ENCODE results near the gene PRTN3. TPM values are rescaled to one million over a fixed set of nuclear protein-coding genes. Genes with fewer than 3 reads are reported as not detected.

The PRTN3 gene
- total RNA-seq, 1 experiment from 2014 or later, result not detected

DNA sequence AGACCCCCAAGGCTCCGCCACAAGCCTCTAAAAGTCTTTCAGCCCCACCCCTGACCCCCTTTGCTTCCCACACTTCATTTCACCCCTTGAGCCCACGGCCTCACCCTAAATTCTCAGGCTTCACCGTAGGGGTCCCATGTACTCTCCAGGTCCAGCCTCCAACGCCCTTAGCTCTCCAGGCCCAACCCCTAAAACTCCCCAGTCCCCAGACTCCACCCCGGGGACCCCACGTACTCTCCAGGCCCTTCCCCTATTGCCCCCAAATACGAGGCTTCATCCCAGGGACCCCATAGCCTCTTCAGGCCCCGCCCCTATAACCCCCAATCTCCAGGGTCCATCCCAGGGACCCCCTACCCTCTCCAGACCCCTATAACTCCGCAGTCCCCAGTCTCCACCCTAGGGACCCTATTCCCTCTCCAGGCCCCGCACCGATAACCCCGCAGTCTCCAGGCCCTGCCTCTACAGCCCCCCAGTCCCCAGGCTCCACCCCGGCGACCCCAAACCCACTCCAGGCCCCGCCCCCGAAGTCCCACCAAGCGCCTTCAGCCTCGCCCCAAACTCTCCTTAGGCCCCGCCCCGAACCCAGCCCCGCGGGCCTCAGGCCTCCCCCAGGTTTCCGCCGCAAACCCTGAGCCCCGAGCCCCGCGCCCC is 51.6 kb downstream of the PRTN3 start:
- ChIA-PET POLR2A (interaction anchor here (0.9 to 1.4 kb wide), 7 partner anchors 10 to 92 kb away, joined by 3 to 14 read pairs (median 5); partner anchors contain the start of gene WDR18), CTCF (interaction anchor here (0.6 kb wide), 2 partner anchors 18 to 122 kb away, joined by 3 to 4 read pairs; no protein-coding TSS in a partner anchor)
- Mint-ChIP-seq H3K27me3 (ENCODE audit: insufficient read depth, unreplicated experiment) (no peaks in the 10 kb centered on the region), H3K4me3 (ENCODE audit: unreplicated experiment) (peak overlapping the region; percentile 82), H3K27ac (ENCODE audit: low read depth, unreplicated experiment) (peak overlapping the region; percentile 100), H3K4me1 (ENCODE audit: insufficient read depth, unreplicated experiment) (peaks cover 7% of the 10 kb centered on the region), H3K9me3 (ENCODE audit: unreplicated experiment) (no peaks in the 10 kb centered on the region), H3K36me3 (ENCODE audit: insufficient read depth, unreplicated experiment) (peaks cover 23% of the 10 kb centered on the region)
- intact Hi-C loops (cut with micrococcal nuclease), result no loop called here
- TF ChIP-seq, protein P1, sequence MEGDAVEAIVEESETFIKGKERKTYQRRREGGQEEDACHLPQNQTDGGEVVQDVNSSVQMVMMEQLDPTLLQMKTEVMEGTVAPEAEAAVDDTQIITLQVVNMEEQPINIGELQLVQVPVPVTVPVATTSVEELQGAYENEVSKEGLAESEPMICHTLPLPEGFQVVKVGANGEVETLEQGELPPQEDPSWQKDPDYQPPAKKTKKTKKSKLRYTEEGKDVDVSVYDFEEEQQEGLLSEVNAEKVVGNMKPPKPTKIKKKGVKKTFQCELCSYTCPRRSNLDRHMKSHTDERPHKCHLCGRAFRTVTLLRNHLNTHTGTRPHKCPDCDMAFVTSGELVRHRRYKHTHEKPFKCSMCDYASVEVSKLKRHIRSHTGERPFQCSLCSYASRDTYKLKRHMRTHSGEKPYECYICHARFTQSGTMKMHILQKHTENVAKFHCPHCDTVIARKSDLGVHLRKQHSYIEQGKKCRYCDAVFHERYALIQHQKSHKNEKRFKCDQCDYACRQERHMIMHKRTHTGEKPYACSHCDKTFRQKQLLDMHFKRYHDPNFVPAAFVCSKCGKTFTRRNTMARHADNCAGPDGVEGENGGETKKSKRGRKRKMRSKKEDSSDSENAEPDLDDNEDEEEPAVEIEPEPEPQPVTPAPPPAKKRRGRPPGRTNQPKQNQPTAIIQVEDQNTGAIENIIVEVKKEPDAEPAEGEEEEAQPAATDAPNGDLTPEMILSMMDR (IDR thresholded peaks at IDR 0.05; ENCODE audit: unreplicated experiment), result no peak
- DNase-seq (ENCODE audit: unreplicated experiment), result no peak
- BruUV-seq (replicated peaks), result no TSS peak

DNA sequence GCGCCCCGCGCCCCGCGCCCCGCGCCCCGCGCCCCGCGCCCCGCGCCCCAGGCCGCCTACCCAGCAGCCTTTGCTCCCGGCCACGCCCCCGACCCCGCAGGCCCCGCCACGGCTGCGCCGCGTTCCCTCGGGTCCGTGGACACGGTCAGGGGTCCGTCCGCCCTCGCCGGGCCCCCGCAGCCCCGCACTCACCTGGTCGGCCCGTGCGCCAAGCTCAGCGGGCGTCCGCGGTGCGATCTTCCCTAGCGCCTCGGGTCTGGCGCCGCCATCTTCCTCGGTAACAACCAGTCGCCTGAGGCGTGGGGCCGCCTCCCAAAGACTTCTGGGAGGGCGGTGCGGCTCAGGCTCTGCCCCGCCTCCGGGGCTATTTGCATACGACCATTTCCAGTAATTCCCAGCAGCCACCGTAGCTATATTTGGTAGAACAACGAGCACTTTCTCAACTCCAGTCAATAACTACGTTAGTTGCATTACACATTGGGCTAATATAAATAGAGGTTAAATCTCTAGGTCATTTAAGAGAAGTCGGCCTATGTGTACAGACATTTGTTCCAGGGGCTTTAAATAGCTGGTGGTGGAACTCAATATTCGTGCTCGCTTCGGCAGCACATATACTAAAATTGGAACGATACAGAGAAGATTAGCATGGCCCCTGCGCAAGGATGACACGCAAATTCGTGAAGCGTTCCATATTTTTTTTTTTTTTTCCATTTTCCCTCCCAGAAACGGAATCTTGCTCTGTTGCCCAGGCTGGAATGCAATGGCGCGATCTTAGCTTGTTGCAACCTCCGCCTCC is 52.3 kb downstream of the PRTN3 start, which contains the start of the genes MED16 and RNU6-9:
TSS of gene MED16 (minus strand) at position 294 of the 796 bp plus-strand sequence. CDS start 2,056 bp downstream, outside the sequence.
TSS of gene RNU6-9 (plus strand) at position 591 of the 796 bp plus-strand sequence.
- Mint-ChIP-seq H3K27me3 (ENCODE audit: insufficient read depth, unreplicated experiment) (no peaks in the 10 kb centered on the region), H3K9me3 (ENCODE audit: unreplicated experiment) (no peaks in the 10 kb centered on the region), H3K4me3 (ENCODE audit: unreplicated experiment) (peak within 1 kb of the TSS; percentile 82), H3K27ac (ENCODE audit: low read depth, unreplicated experiment) (peak within 1 kb of the TSS; percentile 100), H3K4me1 (ENCODE audit: insufficient read depth, unreplicated experiment) (peaks cover 7% of the 10 kb centered on the region), H3K36me3 (ENCODE audit: insufficient read depth, unreplicated experiment) (peaks cover 22% of the 10 kb centered on the region)
- peak; percentile 96 for DNase-seq (ENCODE audit: unreplicated experiment)
- TSS peak; percentile 100 for BruUV-seq (replicated peaks)
- ChIA-PET CTCF (interaction anchor here (0.6 kb wide), 4 partner anchors 17 to 122 kb away, joined by 3 to 5 read pairs (median 4); no protein-coding TSS in a partner anchor), POLR2A (interaction anchor here (0.6 to 1.4 kb wide), 17 partner anchors 9 to 455 kb away, joined by 3 to 14 read pairs (median 5); partner anchors contain the start of genes CIRBP, CNN2, PTBP1 and R3HDM4)
- intact Hi-C loops (cut with micrococcal nuclease), result no loop called here
- TF ChIP-seq, protein P1 (IDR thresholded peaks at IDR 0.05; ENCODE audit: unreplicated experiment), result no peak

DNA sequence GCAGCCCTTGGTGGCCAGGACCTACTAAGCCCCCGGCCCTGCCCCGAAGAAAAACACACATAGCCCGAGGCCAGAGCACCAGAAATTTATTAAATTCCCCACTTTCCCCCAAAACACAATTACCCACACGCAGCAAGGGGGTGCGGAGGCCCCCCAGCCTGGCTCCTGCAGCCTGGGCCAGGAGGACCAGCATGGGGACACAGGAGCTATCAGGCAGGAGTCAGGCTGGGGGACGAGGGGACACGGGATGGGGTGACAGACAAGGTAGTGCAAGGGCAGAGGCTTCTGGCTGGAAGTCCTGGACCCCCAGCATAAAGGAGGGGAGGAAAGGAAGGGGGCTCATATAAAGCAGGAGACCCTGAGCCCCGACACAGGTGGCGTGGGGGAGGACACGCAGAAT is 55.6 kb downstream of the PRTN3 start:
- intact Hi-C loops (cut with micrococcal nuclease), result no loop called here
- H3K36me3 Mint-ChIP-seq (ENCODE audit: insufficient read depth, unreplicated experiment), result peaks cover 33% of the 10 kb centered on the region
- CTCF ChIA-PET, result no interaction called here

More for the DNA sequence above, 55.6 kb downstream of the PRTN3 start:
- no peaks in the 10 kb centered on the region for H3K9me3 Mint-ChIP-seq (ENCODE audit: unreplicated experiment)
- H3K27ac Mint-ChIP-seq (ENCODE audit: low read depth, unreplicated experiment), result no peak overlapping the region
- H3K4me1 Mint-ChIP-seq (ENCODE audit: insufficient read depth, unreplicated experiment), result peaks cover 7% of the 10 kb centered on the region
- H3K27me3 Mint-ChIP-seq (ENCODE audit: insufficient read depth, unreplicated experiment), result no peaks in the 10 kb centered on the region
- TF ChIP-seq, protein P1 (IDR thresholded peaks at IDR 0.05; ENCODE audit: unreplicated experiment), result no peak
- DNase-seq (ENCODE audit: unreplicated experiment), result no peak
- BruUV-seq (replicated peaks), result no TSS peak
- POLR2A ChIA-PET, result no interaction called here
- no peak overlapping the region for H3K4me3 Mint-ChIP-seq (ENCODE audit: unreplicated experiment)
